ENCODE data around the gene KCNN3.

KCNN3 gene

GRCh38 chr1:154879038-154879421, 8.9 kb upstream of the KCNN3 start:
- no peak for DNase-seq

DNA sequence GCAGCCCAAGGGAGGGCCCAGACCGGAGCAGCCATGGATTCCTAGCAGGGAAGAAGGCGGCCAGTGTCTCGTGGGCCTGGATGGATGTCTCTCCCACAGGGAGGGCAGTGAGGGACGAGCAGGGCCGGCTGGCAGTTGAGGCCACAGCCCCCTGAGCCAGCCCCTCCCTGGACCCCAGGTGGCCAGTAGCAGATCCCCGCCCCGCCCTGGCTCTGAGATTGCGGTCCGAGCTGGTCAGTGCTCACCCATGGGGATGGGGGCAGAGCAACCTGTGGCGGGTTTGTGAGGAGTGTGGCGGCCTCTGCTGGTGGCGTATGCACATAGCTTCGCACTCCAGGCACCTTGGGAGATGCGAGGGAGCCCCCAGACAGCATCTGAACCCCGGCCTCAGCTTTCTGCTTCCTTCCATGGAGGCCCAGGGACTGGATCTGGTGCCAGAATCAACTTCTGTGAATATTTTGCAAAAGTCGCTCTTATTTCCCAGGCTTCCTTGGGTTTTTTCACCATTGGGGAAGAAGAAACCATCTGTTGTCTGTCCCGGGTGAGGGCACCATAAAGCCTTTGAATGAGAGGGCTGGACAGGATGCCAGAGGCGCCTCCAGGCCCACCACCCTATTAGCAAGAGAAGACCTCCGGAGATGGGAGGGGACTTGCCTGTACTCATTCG, 8.4 kb upstream of the KCNN3 start:
- DNase-seq = peak; percentile 75

DNA sequence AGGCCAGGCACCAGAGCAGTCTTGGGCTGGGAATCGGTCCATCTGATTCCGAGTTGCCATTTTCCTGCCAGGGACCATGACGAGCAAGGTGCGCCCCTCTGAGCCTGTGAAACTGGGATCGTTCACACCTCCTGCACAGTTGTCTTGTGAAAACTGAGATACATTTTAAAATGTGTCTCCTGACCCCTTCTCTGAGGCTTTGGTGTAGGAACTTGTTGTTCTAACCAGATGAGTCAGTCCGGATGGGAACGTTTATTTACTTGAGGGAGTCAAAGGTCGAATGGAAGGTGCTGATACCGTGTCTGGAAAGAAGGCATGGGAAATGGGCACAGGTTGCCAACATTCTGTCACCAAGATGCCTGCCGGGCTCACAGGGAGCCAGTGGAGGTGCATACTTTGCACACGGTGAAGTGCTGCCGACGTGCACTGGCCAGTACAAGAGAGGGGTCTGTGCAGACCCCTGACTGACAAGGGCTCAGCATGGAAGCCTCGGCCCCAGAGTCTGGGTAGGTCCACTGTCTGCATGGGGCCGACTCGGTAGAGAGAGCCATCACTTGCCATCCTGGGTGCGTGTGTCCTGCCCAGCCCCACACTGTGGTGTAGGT, 7.4 kb upstream of the KCNN3 start:
- DNase-seq = no peak

DNA sequence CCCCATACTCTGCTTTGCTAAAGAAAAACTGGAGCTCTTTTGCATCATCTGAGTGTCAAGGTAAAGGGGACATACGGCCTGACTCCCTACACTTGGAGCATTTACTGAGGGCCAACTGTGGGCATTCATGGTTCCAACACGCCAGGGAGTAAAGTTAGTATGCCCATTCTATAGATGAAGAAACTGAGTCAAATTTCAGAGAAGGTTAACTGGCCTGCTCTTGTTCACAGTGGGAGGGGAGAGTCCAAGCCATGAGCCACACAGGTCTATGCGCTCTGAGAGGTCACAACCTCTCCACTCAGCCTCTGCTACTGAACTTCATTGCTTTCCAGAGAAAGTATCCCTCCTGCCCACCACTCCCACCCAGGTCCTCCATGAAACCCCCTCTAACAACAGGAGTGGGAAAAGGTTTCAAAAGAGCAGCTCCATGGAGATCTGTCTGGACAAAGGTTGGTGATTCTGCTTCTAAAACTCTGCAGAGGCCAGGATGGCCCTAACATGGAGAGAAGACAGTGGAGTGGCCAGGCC, 6.8 kb upstream of the KCNN3 start:
- DNase-seq = no peak

DNA sequence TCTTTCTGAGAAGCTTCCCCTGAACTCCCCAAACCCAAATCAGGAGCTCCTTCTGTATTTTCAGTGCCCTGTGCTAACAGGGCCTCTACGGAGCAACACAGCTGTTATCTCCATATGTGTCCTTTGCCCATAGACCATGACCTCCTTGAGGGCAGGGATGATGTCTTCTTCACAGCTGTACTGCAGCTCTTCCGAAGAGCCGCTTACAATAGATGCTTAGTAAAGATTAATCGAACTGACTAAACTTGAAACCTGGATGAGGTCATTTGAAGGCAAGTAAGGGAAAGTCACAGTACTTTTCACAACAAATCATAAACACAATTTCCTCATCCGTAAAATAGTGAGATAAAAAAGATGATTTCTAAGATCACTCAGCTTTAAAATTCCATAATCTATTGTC, 4.4 kb upstream of the KCNN3 start:
- DNase-seq = no peak

- DNase-seq = no peak
Measured at GRCh38 chr1:154873321-154873950, 3.4 kb upstream of the KCNN3 start.

DNA sequence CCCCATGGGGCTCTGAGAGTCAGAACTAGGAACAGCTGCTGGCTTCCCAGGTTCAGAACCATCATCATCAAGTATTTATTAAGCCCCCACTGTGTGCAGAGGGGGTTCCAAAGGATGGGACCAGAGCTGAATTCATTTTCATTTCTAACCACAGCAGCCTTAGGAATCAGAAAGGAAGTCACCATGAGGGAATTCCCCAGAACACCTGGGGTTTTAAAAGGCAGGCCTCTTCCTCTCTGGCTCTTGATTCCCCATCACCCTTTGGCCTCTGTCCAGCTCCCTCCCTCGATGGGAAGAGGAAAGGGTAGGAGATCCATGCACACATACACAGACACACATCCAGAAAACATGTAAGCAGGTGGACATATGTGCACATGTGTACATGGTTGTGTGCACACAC, 1.3 kb upstream of the KCNN3 start:
- DNase-seq = no peak

- no peak for DNase-seq
Measured at GRCh38 chr1:154870734-154871133, 653 bp upstream of the KCNN3 start.

- peak; percentile 13 for DNase-seq
Measured at GRCh38 chr1:154869351-154870114, 548 bp downstream of the KCNN3 start.

- no peak for DNase-seq
Measured at GRCh38 chr1:154867841-154868605, 2.1 kb downstream of the KCNN3 start.

DNA sequence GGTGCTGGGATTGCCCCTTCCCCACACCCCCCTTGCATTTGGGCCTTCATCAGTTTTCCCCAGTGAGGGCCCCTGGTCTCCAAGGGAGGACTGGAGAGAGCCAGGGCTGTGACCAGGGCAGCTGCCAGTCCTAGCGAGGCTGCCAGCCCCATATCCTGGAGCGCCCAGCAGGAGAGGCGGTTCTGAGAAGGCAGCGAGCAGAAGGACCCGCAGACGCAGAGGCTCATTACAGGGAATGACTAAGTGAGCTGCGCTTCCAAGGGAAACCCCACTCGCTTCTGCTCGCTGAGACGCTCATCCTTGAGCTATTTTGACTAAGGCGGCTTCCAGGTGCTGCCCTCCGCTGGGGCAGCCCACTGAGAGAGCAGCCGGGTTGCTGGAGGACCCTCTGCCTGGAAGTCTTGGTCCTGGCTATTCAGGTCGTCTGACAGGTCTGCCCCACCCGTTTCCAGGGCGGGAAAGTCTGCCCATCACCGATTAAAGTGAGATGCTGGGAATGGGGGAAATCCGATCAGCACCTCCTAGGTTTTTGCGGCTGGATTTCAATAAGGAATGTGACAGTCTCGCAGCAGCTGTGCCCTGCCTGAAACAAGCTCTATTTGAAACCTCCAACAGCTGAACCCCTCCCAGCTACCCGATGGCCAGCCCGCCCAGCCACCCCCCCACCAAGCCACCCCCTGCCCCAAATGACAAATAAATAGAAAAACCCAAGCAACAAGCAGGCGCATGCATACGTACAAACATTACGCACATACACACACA, 2.8 kb downstream of the KCNN3 start:
- no peak for DNase-seq

DNA sequence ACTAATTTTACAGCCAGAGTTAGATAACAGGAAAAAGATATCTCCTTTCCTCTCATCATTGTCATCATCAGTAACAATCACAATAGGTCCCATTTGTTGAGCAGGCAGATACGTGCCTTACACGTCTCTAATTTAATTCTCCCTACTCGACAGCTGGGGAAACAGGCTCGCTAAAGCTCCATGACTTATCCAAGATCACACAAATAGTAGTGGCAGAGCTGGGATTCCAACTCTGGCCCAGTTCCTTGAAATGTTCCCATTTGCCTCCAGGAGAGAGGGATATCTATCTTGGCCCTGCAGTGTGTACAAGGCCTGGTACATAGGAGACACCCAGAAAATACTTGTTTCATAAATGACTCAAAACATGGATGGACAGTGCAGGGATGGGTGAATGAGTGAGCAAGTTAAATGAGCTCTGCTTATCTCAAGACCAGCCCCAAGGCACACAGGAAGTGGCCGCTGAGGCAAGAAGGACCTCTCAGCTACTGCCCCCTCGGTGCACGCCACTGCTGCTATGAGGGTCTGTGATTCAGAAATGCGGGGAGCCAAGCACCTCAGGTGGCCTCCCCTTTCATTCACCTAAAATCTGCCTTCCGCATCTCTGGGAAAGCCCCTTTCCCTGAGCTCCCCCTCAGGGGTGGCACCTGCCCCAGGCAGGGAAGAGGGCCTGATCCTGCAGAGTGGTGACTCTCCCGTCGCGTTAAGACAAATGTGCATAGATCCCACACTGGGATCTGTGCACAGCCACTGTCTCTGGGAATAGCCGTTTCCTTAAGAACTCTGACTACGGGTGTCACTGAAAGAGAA, 3.6 kb downstream of the KCNN3 start:
- no peak for DNase-seq

DNA sequence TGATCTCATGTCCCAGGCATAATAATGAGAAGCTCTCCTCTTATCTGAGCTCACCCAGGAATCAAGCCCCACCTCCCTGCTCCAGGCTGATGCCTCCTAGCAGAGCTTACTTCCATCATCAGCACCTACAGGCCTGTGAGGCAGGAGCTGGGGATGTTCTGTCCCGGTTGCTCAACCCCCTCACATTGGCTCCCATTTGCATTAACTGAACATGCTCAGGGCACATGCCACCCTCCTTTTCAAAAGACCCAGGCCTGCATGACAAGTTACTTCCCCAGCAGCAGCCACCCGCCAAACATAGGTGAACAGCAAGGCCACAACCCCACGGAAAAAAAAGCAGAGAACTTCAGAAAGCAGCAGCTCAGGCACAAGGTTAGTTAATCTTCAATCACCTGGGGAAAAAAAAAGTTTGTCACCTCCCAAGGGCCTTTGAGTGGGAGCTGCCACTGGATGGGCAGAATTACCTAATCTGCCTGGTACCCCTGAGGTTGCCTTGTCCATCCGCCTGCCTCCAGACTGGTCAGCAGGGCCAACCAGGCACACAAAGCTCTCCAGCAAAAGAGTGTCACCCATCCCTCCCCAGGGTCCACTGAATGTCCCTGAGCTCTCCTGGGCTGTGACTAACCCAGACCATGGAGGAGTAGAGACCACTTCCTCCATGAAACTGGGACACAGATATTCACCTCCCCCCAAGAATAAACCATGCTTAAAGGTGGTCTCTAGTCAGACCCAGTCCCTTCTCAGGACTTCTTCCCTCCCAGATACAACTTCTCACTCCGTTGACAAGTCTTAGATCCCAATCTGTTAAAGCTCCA, 4.4 kb downstream of the KCNN3 start:
- no peak for DNase-seq

- DNase-seq = no peak
Measured at GRCh38 chr1:154864189-154864975, 5.7 kb downstream of the KCNN3 start.

- peak; percentile 31 for DNase-seq
Measured at GRCh38 chr1:154863315-154864174, 6.5 kb downstream of the KCNN3 start.

DNA sequence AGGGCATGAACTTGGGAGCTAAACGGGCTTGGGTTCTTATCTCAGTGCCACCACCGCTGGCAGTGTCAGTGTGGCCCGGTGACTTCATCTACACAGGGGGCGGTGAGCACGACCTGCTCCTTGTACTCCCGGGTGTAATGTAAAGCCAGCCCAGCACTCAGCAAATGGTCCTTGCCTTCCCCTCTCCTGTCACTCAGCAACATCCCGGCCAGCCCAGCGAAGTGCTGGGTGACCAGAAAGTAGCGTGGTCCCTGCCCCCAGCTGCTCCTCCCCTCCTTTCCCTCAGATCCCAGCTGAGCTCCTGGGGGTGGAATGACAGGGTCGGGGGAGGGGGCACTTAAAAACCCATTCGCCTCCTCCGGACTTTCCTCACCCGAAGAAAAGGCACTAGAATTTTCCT, 7.2 kb downstream of the KCNN3 start:
- no peak for DNase-seq

DNA sequence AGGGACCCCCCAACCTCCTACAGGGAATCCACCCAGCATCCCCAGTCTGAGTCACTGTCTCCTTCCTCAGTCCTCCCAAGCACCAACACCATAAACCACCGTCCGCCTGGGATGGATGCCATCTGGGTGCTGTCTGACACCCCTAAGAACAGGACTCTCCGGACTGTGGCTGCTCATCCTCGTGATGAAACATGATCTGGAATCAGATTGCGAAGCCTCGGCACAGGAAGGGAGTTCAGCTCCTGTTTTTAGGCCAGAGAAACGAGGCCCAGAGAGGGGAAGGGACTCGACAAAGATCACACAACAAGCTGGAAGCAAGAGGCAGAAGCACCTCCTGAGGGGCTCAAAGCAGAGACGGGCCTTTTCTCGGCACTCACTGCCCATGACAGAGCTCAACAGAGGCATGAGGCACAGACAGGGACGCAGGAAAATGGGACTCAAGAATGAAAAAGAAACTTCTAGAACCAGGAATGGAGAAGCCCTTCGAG, 8.4 kb downstream of the KCNN3 start:
- no peak for DNase-seq

Measured in activated CD8-positive, alpha-beta memory T cell treated with anti-CD3 and anti-CD28 coated beads, Interleukin-2, amount 50 U/mL, for 4 hours (primary cell).